NOMO-1 treated with dmso at 0.1 percent for 144 hours (cell line): ENCODE measurements around the gene RING1.

Experiments used
- DNase-seq: peaks from one replicate; lab custom pipeline; 2025; ENCODE audit not compliant: unreplicated experiment; lab: John Stamatoyannopoulos, UW

The RING1 gene

GRCh38 chr6:33241968-33242367 lies 33.7 kb downstream of the RING1 start:
- no peak for DNase-seq

DNA sequence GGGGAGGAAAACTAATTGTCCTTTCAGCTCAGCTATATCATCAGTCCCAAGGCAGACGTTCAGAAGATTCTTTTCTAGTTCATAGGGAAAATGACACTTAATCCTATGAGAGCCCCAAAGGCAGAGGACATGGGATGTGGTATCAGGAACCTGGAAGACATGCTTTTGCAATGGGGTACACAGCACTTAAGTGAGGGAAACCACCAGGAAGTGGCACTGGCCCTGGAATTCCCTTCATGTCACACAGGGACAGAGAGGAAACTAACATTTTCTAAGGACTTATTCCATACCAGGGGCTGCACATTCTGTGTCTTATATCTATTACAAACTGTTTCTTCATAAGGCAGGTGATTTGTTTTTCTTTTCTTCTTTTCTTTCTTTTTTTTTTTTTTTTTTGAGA lies 35.2 kb downstream of the RING1 start:
- no peak for DNase-seq

- DNase-seq = peak; percentile 66
Observed at GRCh38 chr6:33247977-33248642, 39.8 kb downstream of the RING1 start.

DNA sequence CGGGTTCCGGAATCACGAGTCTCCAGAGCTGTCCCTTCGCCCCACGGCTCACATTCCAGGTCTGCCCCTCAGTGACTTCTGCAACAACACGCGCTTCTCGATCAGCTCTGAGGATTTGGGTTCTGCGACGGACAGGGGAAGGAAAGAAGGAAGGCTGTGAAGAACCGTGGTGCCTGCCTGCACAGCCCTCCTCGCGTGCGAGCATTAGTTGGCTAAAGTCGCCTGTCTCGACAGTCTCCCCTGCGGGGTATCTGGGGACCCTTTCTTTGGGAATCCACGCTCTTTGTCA lies 40.3 kb downstream of the RING1 start:
- no peak for DNase-seq

- DNase-seq = peak; percentile 99
Observed at GRCh38 chr6:33248932-33249731, 40.8 kb downstream of the RING1 start.

- no peak for DNase-seq
Observed at GRCh38 chr6:33249732-33250630, 41.7 kb downstream of the RING1 start.

DNA sequence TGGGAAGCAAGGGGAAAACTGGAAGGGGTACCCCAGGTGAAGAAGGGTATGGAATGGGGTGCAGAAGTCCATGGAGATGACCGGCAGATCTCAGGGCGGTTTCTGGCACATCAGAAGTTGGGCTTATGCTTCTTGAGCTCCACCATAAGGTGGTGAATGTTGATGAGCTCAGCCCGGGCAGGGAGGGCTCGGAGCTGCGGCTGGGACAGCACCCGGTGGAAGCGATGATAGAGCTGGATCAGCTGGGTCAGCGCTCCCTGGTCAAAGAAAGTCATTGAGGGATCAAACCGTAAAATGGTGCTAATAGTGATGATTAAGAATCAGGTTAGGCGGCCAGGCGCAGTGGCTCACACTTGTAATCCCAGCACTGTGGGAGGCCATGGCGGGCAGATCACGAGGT lies 42.4 kb downstream of the RING1 start:
- no peak for DNase-seq

GRCh38 chr6:33251395-33252012 lies 43.2 kb downstream of the RING1 start:
- DNase-seq = no peak

GRCh38 chr6:33252759-33253158 lies 44.5 kb downstream of the RING1 start:
- no peak for DNase-seq

- no peak for DNase-seq
Observed at GRCh38 chr6:33254591-33254990, 46.3 kb downstream of the RING1 start.

- no peak for DNase-seq
Observed at GRCh38 chr6:33259032-33259431, 50.7 kb downstream of the RING1 start.
